NCI-H146 treated with DMSO at 0.1 percent for 48 hours (cell line): ENCODE measurements around the gene COL9A1.

Source experiments
- DNase-seq: peaks from one replicate; lab custom pipeline; 2025; ENCODE audit not compliant: unreplicated experiment; lab: John Stamatoyannopoulos, UW

Gene COL9A1

DNA sequence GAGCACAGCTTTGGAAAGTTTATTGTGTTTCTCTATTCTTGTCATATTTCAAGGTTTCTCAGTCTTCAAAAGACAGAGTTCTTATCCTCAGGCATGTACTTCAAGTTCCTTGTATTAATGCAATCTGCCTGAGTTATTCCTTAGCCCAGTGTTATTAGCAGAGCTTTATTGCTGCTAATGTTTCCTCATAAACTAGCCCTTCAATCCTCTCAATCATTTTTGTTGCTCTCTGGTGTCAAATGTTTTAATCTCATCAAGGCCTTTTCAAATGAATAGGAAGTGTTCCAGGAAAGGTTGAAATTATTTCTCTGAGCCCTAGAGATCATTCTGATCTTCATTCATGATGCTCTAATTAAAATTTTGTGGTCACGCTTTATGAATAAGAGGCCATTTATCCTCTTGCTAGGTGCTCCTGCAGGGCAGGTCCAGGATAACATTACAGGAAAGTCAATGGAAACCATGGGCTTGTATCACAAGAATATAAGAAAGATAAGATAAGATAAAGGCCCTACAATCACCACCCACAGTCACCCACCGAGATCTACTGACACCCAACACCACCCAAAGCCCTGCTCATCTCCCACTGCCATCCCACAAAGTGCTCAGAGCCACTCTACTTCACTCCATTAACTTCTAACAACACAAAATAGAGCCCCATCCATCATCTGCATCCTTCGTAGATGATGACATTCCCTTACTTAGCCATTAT lies 125.9 kb downstream of the COL9A1 start:
- DNase-seq = no peak

DNA sequence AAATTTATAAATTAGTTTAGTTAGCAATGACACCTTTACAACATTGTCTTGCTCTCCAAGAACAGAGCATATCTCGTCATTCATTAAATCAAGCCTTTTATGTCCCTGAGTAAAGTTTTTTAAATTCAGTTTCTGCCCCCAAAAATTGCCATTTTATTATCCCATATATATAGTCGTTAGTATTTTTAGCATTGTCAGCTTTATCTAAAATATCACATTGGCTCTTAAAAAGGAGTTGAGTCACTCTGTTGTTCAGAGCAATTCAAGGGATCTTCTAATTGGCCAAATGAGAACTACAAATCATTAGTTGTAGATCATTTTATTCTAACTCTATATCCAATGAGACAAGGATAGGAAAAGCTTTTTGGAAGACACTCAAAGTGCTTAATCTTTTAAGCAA lies 127.1 kb downstream of the COL9A1 start:
- no peak for DNase-seq

DNA sequence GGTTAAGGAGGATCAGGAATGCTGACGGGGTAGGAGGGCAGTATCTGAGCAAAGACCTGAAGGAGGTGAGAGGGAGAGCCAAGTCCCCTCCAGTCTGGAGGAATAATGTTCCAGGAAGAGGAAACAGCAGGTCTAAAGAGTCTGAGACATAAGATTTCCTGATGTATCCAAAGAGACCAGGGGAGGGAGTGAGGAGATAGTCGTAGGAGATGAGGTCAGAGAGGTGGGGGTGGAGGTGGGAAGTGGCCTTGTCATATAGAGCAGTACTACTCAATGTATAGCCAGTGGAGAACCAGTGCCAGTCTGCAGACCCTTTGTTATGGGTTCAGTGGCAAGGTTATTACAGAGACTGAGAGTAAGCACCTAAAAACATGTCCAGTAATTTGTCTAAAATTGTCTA lies 130.6 kb downstream of the COL9A1 start:
- no peak for DNase-seq

- no peak for DNase-seq
Observed at GRCh38 chr6:70171236-70171635, 131.6 kb downstream of the COL9A1 start.

GRCh38 chr6:70168681-70169377 lies 134.1 kb downstream of the COL9A1 start:
- no peak for DNase-seq
